Breast epithelium (tissue), 4 donors: ENCODE data around the gene VSTM2B. TPM values are rescaled to one million over a fixed set of nuclear protein-coding genes. Genes with fewer than 3 reads are reported as not detected.

Experiments
- DNase-seq, 2 donors: peaks; one replicate each; pipeline ENCODE4 v3.0.0-alpha.2; 2019; ENCODE audit warnings: low spot score in 2 of 2
- H3K27ac ChIP-seq, 2 donors: fragments of 200-600 bp; sonication (generic) in 1 of 2; one replicate each; pipeline ENCODE4 v1.5.1; 2016 to 2019; ENCODE audit warnings: mild to moderate bottlenecking in 1 of 2
- H3K27me3 ChIP-seq, 2 donors: fragments of 200-600 bp; sonication (generic) in 1 of 2; one replicate each; pipeline versions ENCODE4 v1.5.1 to v1.6.0; 2017 to 2019; ENCODE audit warnings: control low read depth in 1 of 2, mild to moderate bottlenecking in 1 of 2
- H3K36me3 ChIP-seq: fragments of 200-600 bp; one replicate; pipeline ENCODE4 v1.5.1; 2019
- H3K4me1 ChIP-seq, 2 donors: fragments of 200-600 bp; sonication (generic); one replicate each; pipeline ENCODE4 v1.5.1; 2016 to 2019; ENCODE audit warnings: control low read depth in 1 of 2
- H3K4me3 ChIP-seq, 3 donors: fragments of 200-600 bp; sonication (generic); 1 replicate in 2 of 3; 2 replicates in 1 of 3; pipeline ENCODE4 v1.5.1; 2016 to 2019; ENCODE audit warnings: mild to moderate bottlenecking in 3 of 3, moderate library complexity in 2 of 3
- H3K9me3 ChIP-seq, 2 donors: fragments of 200-600 bp; sonication (generic) in 1 of 2; one replicate each; pipeline ENCODE4 v1.5.1; 2016 to 2019; ENCODE audit warnings: control low read depth in 1 of 2
- POLR2A ChIP-seq: fragments of 450-650 bp; IDR thresholded peaks from one replicate; pipeline ENCODE4 v1.6.1; 2016; ENCODE audit warnings: antibody characterized with exemption, mild to moderate bottlenecking, moderate library complexity
- POLR2AphosphoS5 ChIP-seq, 3 donors: sonication (generic); formaldehyde crosslinking; IDR thresholded peaks; one replicate each; pipeline ENCODE4 v1.6.1; 2017; ENCODE audit warnings: antibody characterized with exemption in 3 of 3
- intact Hi-C: fragments of 100-400 bp; cut with DNase I; formaldehyde crosslinking; loops from one replicate; pipeline ENCODE4 v1.15.1; 2023; ENCODE audit warnings: low total_unique reads
- total RNA-seq, 3 donors: library from RNA; depleted of rRNA; stranded (reverse); fragments of >200 nt; gene quantifications; one replicate each; pipeline ENCODE4 v1.1.0, GENCODE V29; 2016
- TF ChIP-seq, protein P1 (sequence below), 3 donors: fragments of 450-650 bp; IDR thresholded peaks; one replicate each; pipeline ENCODE4 v1.5.1; 2016 to 2017; ENCODE audit warnings: antibody characterized with exemption in 3 of 3, mild to moderate bottlenecking in 3 of 3, moderate library complexity in 3 of 3

Gene VSTM2B
- total RNA-seq, 3 donors from 2014 or later: not detected

DNA sequence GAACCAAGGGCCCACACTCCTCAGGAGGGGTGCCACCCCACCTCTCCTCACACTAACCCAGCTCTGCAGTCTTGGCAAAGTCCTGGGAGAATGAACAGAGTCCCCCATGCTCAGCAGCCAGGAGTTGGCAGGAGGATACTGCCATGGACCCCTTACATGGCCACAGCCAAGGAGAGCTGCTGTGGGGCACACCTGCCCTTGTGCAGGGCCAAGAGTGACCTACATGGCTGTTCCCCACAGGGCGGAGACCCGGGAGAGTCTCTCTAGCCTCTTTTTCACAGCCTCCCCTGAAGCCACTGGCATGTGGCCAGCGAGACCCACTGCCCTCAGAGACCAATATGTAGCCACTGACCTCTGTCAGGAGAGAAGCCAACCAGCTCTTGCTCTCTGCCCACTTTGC lies 45.9 kb upstream of the VSTM2B start:
- Histone ChIP-seq H3K36me3 (no peaks in the 10 kb centered on the region), H3K27me3 (peaks cover 0 to 5% of the 10 kb centered on the region in 2 donors), H3K4me1 (no peaks in the 10 kb centered on the region), H3K27ac (no peak overlapping the region), H3K9me3 (peaks cover 0 to 11% of the 10 kb centered on the region in 2 donors), H3K4me3 (no peak overlapping the region)
- intact Hi-C loops: no loop called here
- DNase-seq: no peak
- TF ChIP-seq POLR2A (no peak), POLR2AphosphoS5 (IDR thresholded peaks at IDR 0.05) (no peak)
- TF ChIP-seq, protein P1, sequence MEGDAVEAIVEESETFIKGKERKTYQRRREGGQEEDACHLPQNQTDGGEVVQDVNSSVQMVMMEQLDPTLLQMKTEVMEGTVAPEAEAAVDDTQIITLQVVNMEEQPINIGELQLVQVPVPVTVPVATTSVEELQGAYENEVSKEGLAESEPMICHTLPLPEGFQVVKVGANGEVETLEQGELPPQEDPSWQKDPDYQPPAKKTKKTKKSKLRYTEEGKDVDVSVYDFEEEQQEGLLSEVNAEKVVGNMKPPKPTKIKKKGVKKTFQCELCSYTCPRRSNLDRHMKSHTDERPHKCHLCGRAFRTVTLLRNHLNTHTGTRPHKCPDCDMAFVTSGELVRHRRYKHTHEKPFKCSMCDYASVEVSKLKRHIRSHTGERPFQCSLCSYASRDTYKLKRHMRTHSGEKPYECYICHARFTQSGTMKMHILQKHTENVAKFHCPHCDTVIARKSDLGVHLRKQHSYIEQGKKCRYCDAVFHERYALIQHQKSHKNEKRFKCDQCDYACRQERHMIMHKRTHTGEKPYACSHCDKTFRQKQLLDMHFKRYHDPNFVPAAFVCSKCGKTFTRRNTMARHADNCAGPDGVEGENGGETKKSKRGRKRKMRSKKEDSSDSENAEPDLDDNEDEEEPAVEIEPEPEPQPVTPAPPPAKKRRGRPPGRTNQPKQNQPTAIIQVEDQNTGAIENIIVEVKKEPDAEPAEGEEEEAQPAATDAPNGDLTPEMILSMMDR (IDR thresholded peaks at IDR 0.05): no peak

DNA sequence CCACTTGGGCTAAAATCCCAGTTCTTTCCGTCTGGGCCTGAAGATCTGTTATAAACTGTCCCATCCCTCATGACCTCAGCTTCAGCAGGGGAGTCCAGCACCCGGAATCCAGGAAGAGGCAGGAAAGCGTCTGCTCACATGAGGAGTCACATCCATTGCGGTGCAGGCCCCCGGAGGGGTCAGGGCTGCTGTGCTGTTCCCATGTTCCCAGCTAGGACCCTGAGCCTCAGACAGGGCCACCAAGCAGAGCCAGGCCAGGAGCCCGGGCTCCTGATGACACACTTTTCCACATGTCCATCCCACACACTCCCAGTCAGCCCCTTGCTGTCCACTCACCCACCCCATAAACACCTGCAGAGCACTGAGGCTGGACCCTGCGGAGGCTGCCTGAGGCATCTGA lies 45.3 kb upstream of the VSTM2B start:
- H3K4me1 ChIP-seq: no peaks in the 10 kb centered on the region
- intact Hi-C loops: no loop called here
- H3K9me3 ChIP-seq: peaks cover 0 to 11% of the 10 kb centered on the region in 2 donors
- no peaks in the 10 kb centered on the region for H3K36me3 ChIP-seq
- no peak overlapping the region for H3K27ac ChIP-seq
- peaks cover 0 to 7% of the 10 kb centered on the region in 2 donors for H3K27me3 ChIP-seq
- DNase-seq: no peak
- H3K4me3 ChIP-seq: no peak overlapping the region
- no peak for TF ChIP-seq POLR2A
- TF ChIP-seq, protein P1 (IDR thresholded peaks at IDR 0.05): no peak

- TF ChIP-seq, protein P1 (IDR thresholded peaks at IDR 0.05): no peak
- no peak for TF ChIP-seq POLR2A
- no peak for TF ChIP-seq POLR2AphosphoS5 (IDR thresholded peaks at IDR 0.05)
- intact Hi-C loops: no loop called here
- peaks cover 0 to 4% of the 10 kb centered on the region in 2 donors for H3K27me3 ChIP-seq
Measured at GRCh38 chr19:29482855-29483640, 42.7 kb upstream of the VSTM2B start.

GRCh38 chr19:29483641-29483920 lies 42.2 kb upstream of the VSTM2B start:
- no peaks in the 10 kb centered on the region for H3K36me3 ChIP-seq
- H3K4me3 ChIP-seq: no peak overlapping the region
- H3K27me3 ChIP-seq: peaks cover 0 to 4% of the 10 kb centered on the region in 2 donors
- intact Hi-C loops: no loop called here
- no peaks in the 10 kb centered on the region for H3K4me1 ChIP-seq
- H3K9me3 ChIP-seq: peaks cover 0 to 11% of the 10 kb centered on the region in 2 donors
- no peak for DNase-seq
- TF ChIP-seq POLR2A (no peak), POLR2AphosphoS5 (IDR thresholded peaks at IDR 0.05) (no peak)
- no peak overlapping the region for H3K27ac ChIP-seq

More at GRCh38 chr19:29482855-29483640, 42.7 kb upstream of the VSTM2B start:
- no peak for DNase-seq
- no peak overlapping the region for H3K4me3 ChIP-seq
- peaks cover 0 to 11% of the 10 kb centered on the region in 2 donors for H3K9me3 ChIP-seq
- H3K4me1 ChIP-seq: no peaks in the 10 kb centered on the region
- no peak overlapping the region for H3K27ac ChIP-seq
- H3K36me3 ChIP-seq: no peaks in the 10 kb centered on the region

DNA sequence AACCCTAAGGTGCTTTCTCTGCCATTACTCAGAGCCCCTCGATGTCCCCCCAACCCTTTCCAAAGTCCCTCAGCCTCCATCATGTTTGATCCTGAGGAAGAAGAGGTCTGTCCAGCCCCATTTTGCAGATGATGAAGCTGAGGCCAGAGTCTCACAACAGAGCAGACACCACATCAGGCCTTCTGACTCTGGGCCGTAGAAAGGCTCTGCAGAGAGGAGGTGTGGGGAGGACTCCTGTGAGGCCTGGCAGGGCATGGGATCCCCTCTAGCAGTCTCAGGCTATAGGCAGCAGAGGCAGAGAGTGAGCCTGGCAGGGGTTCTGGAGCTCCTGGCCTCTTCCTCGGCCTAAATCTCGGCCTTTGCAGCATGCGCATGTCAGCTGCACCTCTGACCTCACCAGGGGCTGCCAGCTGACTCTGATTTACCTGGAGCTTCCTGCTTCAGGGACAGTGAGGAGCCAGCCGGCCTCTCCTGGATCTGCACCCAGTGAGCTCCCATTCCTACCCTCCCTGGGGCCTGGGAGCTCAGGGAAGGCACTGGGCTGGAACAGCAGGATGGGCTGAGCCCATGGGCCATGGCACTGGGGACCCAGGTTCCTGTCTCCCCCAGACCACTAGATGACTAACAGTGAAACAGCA lies 41.7 kb upstream of the VSTM2B start:
- H3K4me3 ChIP-seq: no peak overlapping the region
- peaks cover 0 to 11% of the 10 kb centered on the region in 2 donors for H3K9me3 ChIP-seq
- DNase-seq: no peak
- no peak overlapping the region for H3K27ac ChIP-seq
- TF ChIP-seq, protein P1 (IDR thresholded peaks at IDR 0.05): no peak
- no peak for TF ChIP-seq POLR2AphosphoS5 (IDR thresholded peaks at IDR 0.05)
- TF ChIP-seq POLR2A: no peak
- H3K36me3 ChIP-seq: no peaks in the 10 kb centered on the region
- H3K27me3 ChIP-seq: peaks cover 0 to 4% of the 10 kb centered on the region in 2 donors
- no peaks in the 10 kb centered on the region for H3K4me1 ChIP-seq
- intact Hi-C loops: no loop called here
